ENCODE data around the gene RELN.
"Not testable (repeated sequence)": the region's sequence is repeated elsewhere in the genome, so short reads cannot be mapped to it uniquely, and the experiment has no call there.

Gene RELN

DNA sequence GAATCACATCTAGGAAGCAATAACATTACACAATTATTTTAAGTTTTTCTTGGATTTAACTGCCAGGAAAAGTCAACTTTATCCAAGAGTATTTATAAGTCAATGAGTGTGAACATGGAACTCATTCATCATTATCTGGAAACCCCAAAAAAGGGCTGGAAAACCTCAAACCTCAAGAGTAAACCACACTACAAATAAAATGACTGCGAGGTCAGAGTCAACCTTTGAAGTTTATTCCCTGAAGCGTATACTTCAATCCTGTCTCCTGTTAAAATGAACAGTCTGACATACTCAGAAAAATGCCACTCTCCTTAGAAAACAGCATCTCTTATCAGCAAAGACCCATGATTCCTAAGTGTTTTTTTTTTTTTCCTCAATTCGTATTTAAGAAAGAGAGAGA, 86.5 kb downstream of the RELN start:
- ATAC-seq: no peak

DNA sequence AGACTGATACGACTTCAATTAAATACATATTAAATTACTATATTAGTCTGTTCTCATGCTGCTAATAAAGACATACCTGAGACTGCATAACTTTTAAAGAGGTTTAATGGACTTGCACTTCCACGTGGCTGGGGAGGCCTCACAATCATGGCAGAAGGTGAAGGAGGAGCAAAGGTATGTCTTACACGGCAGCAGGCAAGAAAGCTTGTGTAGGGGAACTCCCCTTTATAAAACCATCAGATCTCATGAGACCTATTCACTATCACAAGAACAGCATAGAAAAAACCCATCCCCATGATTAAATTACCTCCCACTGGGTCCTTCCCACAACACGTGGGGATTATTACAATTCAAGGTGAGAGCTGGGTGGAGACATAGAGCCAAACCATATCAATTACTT, 92.6 kb downstream of the RELN start:
- ATAC-seq: not testable (repeated sequence)

More for the DNA sequence above, 86.5 kb downstream of the RELN start:
- TF ChIP-seq PPARA (CRISPR knock-in tag; IDR thresholded peaks at IDR 0.05; ENCODE audit: borderline replicate concordance): no peak
- TF ChIP-seq ISL1 (CRISPR knock-in tag; IDR thresholded peaks at IDR 0.05): peak; percentile 58; the same call in 1 of the 2 replicates

DNA sequence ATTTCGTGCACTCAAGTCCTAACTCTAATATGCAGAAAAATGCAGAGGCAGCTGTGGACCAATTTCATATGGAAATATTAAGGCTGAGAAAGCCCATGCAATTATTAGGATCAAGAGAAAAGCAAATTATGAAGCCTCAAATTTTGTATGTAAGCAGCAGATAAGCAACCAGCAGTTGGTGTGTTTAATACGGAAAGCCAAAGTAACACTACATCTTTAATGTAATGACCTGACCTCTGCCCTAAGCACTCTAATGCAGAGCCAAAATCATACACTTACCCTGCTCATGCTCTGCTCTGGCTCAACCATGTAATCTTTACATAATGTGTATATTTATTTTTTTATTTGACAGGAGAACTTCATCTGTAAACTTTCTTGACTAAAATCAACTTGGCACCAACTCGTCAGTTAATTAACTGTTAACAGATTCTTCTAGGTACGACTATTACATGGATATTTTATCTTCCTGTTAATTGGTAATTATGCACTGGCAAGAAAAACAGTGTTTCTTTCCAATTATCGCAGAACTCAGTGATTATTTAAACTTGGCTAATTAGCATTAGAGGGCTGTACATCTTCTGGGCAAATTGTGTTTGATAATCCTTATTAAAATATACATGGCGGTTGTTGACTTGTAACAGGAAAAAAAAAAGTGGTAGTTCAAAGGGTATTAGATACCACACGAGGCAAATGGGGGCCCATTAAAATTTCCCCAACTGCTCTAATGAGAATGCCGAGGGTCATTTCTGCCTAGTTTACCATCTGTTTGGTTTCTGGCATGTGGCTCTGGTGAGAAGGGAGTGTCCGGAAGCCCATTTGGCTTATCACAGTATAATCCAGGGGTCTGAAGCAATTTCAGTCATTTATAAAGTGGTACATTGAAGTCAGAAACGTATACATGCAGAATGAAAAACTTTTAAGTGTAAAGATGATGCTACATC, 94.5 kb downstream of the RELN start:
- TF ChIP-seq, protein P1, sequence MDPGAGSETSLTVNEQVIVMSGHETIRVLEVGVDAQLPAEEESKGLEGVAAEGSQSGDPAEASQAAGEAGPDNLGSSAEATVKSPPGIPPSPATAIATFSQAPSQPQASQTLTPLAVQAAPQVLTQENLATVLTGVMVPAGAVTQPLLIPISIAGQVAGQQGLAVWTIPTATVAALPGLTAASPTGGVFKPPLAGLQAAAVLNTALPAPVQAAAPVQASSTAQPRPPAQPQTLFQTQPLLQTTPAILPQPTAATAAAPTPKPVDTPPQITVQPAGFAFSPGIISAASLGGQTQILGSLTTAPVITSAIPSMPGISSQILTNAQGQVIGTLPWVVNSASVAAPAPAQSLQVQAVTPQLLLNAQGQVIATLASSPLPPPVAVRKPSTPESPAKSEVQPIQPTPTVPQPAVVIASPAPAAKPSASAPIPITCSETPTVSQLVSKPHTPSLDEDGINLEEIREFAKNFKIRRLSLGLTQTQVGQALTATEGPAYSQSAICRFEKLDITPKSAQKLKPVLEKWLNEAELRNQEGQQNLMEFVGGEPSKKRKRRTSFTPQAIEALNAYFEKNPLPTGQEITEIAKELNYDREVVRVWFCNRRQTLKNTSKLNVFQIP (CRISPR knock-in tag; IDR thresholded peaks at IDR 0.05; ENCODE audit: borderline replicate concordance, low read depth): no peak
- no peak for TF ChIP-seq CSDC2 (CRISPR knock-in tag; IDR thresholded peaks at IDR 0.05)
- TF ChIP-seq, protein P2, sequence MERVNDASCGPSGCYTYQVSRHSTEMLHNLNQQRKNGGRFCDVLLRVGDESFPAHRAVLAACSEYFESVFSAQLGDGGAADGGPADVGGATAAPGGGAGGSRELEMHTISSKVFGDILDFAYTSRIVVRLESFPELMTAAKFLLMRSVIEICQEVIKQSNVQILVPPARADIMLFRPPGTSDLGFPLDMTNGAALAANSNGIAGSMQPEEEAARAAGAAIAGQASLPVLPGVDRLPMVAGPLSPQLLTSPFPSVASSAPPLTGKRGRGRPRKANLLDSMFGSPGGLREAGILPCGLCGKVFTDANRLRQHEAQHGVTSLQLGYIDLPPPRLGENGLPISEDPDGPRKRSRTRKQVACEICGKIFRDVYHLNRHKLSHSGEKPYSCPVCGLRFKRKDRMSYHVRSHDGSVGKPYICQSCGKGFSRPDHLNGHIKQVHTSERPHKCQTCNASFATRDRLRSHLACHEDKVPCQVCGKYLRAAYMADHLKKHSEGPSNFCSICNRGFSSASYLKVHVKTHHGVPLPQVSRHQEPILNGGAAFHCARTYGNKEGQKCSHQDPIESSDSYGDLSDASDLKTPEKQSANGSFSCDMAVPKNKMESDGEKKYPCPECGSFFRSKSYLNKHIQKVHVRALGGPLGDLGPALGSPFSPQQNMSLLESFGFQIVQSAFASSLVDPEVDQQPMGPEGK (CRISPR knock-in tag; IDR thresholded peaks at IDR 0.05; ENCODE audit: borderline replicate concordance): no peak
- TF ChIP-seq ARNTL (CRISPR knock-in tag; IDR thresholded peaks at IDR 0.05; ENCODE audit: borderline replicate concordance, low read depth): no peak
- TF ChIP-seq, protein P3, sequence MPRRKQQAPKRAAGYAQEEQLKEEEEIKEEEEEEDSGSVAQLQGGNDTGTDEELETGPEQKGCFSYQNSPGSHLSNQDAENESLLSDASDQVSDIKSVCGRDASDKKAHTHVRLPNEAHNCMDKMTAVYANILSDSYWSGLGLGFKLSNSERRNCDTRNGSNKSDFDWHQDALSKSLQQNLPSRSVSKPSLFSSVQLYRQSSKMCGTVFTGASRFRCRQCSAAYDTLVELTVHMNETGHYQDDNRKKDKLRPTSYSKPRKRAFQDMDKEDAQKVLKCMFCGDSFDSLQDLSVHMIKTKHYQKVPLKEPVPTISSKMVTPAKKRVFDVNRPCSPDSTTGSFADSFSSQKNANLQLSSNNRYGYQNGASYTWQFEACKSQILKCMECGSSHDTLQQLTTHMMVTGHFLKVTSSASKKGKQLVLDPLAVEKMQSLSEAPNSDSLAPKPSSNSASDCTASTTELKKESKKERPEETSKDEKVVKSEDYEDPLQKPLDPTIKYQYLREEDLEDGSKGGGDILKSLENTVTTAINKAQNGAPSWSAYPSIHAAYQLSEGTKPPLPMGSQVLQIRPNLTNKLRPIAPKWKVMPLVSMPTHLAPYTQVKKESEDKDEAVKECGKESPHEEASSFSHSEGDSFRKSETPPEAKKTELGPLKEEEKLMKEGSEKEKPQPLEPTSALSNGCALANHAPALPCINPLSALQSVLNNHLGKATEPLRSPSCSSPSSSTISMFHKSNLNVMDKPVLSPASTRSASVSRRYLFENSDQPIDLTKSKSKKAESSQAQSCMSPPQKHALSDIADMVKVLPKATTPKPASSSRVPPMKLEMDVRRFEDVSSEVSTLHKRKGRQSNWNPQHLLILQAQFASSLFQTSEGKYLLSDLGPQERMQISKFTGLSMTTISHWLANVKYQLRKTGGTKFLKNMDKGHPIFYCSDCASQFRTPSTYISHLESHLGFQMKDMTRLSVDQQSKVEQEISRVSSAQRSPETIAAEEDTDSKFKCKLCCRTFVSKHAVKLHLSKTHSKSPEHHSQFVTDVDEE (CRISPR knock-in tag; IDR thresholded peaks at IDR 0.05): no peak
- TF ChIP-seq ZFP3 (CRISPR knock-in tag; IDR thresholded peaks at IDR 0.05): no peak
- TF ChIP-seq ZNF70 (CRISPR knock-in tag; IDR thresholded peaks at IDR 0.05): no peak
- no peak for TF ChIP-seq ZNF8 (CRISPR knock-in tag; IDR thresholded peaks at IDR 0.05)
- TF ChIP-seq SNAI2 (CRISPR knock-in tag; IDR thresholded peaks at IDR 0.05): no peak
- TF ChIP-seq, protein P4, sequence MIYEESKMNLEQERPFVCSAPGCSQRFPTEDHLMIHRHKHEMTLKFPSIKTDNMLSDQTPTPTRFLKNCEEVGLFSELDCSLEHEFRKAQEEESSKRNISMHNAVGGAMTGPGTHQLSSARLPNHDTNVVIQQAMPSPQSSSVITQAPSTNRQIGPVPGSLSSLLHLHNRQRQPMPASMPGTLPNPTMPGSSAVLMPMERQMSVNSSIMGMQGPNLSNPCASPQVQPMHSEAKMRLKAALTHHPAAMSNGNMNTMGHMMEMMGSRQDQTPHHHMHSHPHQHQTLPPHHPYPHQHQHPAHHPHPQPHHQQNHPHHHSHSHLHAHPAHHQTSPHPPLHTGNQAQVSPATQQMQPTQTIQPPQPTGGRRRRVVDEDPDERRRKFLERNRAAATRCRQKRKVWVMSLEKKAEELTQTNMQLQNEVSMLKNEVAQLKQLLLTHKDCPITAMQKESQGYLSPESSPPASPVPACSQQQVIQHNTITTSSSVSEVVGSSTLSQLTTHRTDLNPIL (CRISPR knock-in tag; IDR thresholded peaks at IDR 0.05; ENCODE audit: low read depth): no peak
- no peak for TF ChIP-seq ZC3H10 (CRISPR knock-in tag; IDR thresholded peaks at IDR 0.05)
- TF ChIP-seq PPARA (CRISPR knock-in tag; IDR thresholded peaks at IDR 0.05; ENCODE audit: borderline replicate concordance): no peak
- no peak for TF ChIP-seq TCF4 (CRISPR knock-in tag; IDR thresholded peaks at IDR 0.05; ENCODE audit: borderline replicate concordance)
- TF ChIP-seq, protein P5, sequence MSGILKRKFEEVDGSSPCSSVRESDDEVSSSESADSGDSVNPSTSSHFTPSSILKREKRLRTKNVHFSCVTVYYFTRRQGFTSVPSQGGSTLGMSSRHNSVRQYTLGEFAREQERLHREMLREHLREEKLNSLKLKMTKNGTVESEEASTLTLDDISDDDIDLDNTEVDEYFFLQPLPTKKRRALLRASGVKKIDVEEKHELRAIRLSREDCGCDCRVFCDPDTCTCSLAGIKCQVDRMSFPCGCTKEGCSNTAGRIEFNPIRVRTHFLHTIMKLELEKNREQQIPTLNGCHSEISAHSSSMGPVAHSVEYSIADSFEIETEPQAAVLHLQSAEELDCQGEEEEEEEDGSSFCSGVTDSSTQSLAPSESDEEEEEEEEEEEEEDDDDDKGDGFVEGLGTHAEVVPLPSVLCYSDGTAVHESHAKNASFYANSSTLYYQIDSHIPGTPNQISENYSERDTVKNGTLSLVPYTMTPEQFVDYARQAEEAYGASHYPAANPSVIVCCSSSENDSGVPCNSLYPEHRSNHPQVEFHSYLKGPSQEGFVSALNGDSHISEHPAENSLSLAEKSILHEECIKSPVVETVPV (CRISPR knock-in tag; IDR thresholded peaks at IDR 0.05): no peak
- no peak for TF ChIP-seq RARB (CRISPR knock-in tag; IDR thresholded peaks at IDR 0.05)
- no peak for ATAC-seq

DNA sequence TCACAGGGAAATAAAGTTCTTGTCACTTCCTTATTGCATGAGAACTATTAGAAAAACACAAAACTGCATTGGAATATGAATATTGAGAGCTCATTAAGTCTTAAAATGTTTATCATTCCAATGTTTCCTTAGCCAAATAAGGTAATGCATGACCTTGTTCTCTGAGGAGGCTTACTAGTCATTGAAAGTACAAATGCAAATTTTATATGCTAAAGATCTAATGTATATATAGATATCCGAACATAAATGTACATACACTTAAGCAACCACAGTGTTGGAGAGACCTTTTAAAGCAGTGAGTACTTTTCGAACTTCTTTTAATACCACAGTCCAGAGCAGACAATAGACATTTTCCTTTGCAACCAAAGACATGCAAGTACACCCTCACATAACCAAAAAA, 96.1 kb downstream of the RELN start:
- TF ChIP-seq ZFP3 (CRISPR knock-in tag; IDR thresholded peaks at IDR 0.05) (no peak), OSR1 (CRISPR knock-in tag; IDR thresholded peaks at IDR 0.05) (no peak), ZNF70 (CRISPR knock-in tag; IDR thresholded peaks at IDR 0.05) (no peak), PPARA (CRISPR knock-in tag; IDR thresholded peaks at IDR 0.05; ENCODE audit: borderline replicate concordance) (no peak), RARB (CRISPR knock-in tag; IDR thresholded peaks at IDR 0.05) (no peak), ZNF8 (CRISPR knock-in tag; IDR thresholded peaks at IDR 0.05) (no peak), SNAI2 (CRISPR knock-in tag; IDR thresholded peaks at IDR 0.05) (no peak), CSDC2 (CRISPR knock-in tag; IDR thresholded peaks at IDR 0.05) (no peak), TCF4 (CRISPR knock-in tag; IDR thresholded peaks at IDR 0.05; ENCODE audit: borderline replicate concordance) (no peak), TOX (CRISPR knock-in tag; IDR thresholded peaks at IDR 0.05; ENCODE audit: borderline replicate concordance) (no peak)
- TF ChIP-seq, protein P3 (CRISPR knock-in tag; IDR thresholded peaks at IDR 0.05): no peak
- no peak for ATAC-seq

All from SK-N-SH treated with all-trans-retinoic acid at 6 μM for 48 hours (cell line).